ENCODE data around the gene TTLL10.

DNA sequence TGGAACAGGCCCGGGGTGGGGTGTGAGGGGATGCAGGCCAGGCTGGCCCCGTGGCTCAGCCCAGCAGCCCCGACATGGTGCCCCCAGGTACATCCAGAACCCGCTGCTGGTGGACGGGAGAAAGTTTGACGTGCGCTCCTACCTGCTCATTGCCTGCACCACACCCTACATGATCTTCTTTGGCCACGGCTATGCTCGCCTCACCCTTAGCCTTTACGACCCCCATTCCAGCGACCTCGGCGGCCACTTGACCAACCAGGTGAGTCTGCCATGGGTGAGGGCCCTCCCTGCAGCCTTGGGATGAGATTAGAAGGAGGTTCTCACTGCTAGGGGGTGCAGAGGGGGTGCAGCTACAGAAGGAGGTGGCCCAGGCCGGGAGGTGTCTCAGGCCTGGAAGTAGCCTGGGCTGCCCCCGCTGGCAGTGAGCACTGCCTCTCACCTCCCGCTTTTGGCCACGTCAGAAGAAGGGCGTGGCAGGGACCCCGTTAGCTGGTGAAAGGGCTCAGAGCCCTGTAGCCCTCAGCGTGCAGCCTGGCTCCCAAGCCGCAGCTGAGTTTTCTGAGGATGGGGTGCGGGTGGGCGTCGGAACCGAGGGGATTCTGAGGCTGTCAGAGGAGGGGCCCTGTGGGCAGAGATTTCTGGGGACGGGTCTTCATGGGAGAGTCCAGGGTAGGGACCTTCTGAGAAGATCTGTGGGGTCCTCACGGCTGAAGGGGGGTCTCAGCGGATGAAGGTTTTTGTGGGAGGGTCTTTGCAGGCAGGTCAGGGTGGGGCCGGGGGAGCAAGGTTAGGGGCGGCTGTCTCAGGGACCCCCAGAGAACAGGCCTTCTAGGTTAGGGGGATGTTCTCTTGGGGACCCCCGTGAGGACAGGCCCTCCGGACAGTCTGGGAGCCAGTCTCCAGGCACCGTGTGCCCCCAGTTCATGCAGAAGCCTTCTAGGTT is 10.4 kb downstream of the TTLL10 start:
- no peak for TF ChIP-seq POLR2A (IDR thresholded peaks at IDR 0.05; ENCODE audit: extremely low read depth, insufficient read length)
- TF ChIP-seq, protein P1, sequence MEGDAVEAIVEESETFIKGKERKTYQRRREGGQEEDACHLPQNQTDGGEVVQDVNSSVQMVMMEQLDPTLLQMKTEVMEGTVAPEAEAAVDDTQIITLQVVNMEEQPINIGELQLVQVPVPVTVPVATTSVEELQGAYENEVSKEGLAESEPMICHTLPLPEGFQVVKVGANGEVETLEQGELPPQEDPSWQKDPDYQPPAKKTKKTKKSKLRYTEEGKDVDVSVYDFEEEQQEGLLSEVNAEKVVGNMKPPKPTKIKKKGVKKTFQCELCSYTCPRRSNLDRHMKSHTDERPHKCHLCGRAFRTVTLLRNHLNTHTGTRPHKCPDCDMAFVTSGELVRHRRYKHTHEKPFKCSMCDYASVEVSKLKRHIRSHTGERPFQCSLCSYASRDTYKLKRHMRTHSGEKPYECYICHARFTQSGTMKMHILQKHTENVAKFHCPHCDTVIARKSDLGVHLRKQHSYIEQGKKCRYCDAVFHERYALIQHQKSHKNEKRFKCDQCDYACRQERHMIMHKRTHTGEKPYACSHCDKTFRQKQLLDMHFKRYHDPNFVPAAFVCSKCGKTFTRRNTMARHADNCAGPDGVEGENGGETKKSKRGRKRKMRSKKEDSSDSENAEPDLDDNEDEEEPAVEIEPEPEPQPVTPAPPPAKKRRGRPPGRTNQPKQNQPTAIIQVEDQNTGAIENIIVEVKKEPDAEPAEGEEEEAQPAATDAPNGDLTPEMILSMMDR (IDR thresholded peaks at IDR 0.05; ENCODE audit: low read depth, low read length), result no peak
